Panc1 (cell line): ENCODE measurements around the gene ZNF91. TPM values are rescaled to one million over a fixed set of nuclear protein-coding genes. Genes with fewer than 3 reads are reported as not detected.

ENCODE experiments used
- ATAC-seq: fragments of 200-7000 bp; cut with Tn5 transposase; 2 replicates; pipeline ENCODE4 v1.9.1; 2020; ENCODE audit warnings: mild to moderate bottlenecking, moderate library complexity
- BruUV-seq: library from RNA; stranded (reverse); fragments of 400-500 nt; replicated peaks from 2 replicates; lab custom pipeline; 2021; lab: Mats Ljungman, UMichigan
- CTCF ChIA-PET: fragments of 300-600 bp; sonication (Branson Sonifier 250); formaldehyde crosslinking; loops from one replicate; lab custom pipeline; 2022; ENCODE audit warnings: antibody characterized with exemption; lab: Charles Lee
- POLR2A ChIA-PET: fragments of 300-600 bp; sonication (Branson Sonifier 250); formaldehyde crosslinking; loops from one replicate; lab custom pipeline; 2022; ENCODE audit warnings: antibody characterized with exemption; lab: Charles Lee
- DNase-seq: peaks from one replicate; pipeline ENCODE4 v3.0.0-alpha.2; 2010; ENCODE audit warnings: low read depth, low spot score
- H3K27ac ChIP-seq: 2 replicates; pipeline ENCODE4 v1.5.1; 2011; ENCODE audit warnings: mild to moderate bottlenecking, low read length, inconsistent platforms
- H3K27me3 ChIP-seq: fragments of 200-500 bp; sonication (Bioruptor generic); 2 replicates; pipeline ENCODE4 v1.6.0; 2014; ENCODE audit warnings: low read length, inconsistent platforms; ENCODE audit not compliant: control insufficient read depth, insufficient read depth
- H3K36me3 ChIP-seq: fragments of 200-500 bp; sonication (Bioruptor generic); 2 replicates; pipeline ENCODE4 v1.5.1; 2014; ENCODE audit warnings: inconsistent platforms, mild to moderate bottlenecking, low read length, moderate library complexity; ENCODE audit not compliant: control insufficient read depth, insufficient read depth
- H3K4me1 ChIP-seq: 2 replicates; pipeline ENCODE4 v1.5.1; 2011; ENCODE audit warnings: inconsistent platforms, mild to moderate bottlenecking, low read length, moderate library complexity; ENCODE audit not compliant: control insufficient read depth, insufficient read depth
- H3K4me3 ChIP-seq, 2 experiments: 2 replicates each; pipeline ENCODE4 v1.5.1; 2011 to 2012; ENCODE audit warnings: low read depth in 2 of 2, low read length in 2 of 2, mild to moderate bottlenecking in 2 of 2, inconsistent platforms in 1 of 2, moderate library complexity in 1 of 2
- H3K9me3 ChIP-seq: fragments of 200-500 bp; sonication (Bioruptor generic); 2 replicates; pipeline ENCODE4 v1.5.1; 2014; ENCODE audit warnings: low read depth, mild to moderate bottlenecking, inconsistent platforms, low read length, moderate library complexity; ENCODE audit not compliant: control insufficient read depth, insufficient read depth
- POLR2AphosphoS5 ChIP-seq: IDR thresholded peaks from 2 replicates; pipeline ENCODE4 v1.6.1; 2012; ENCODE audit warnings: mild to moderate bottlenecking, low read depth, low read length, moderate library complexity
- SIN3A ChIP-seq: IDR thresholded peaks from 2 replicates; pipeline ENCODE4 v1.6.1; 2012; ENCODE audit warnings: low read depth, mild to moderate bottlenecking, low read length, moderate library complexity, borderline replicate concordance; ENCODE audit not compliant: insufficient read depth
- TCF7L2 ChIP-seq: IDR thresholded peaks from 2 replicates; pipeline ENCODE4 v1.6.1; 2011; ENCODE audit warnings: mild to moderate bottlenecking, low read depth, low read length, inconsistent platforms
- in situ Hi-C: cut with HindIII; loops from 2 replicates; pipeline ENCODE4 v1.10.0; 2016; ENCODE audit warnings: low sequenced_read_pairs, low pct_unique_long_range_greater_than_20kb
- intact Hi-C: fragments of 100-400 bp; cut with micrococcal nuclease; formaldehyde crosslinking; loops from one replicate; pipeline ENCODE4 v1.10.0; 2022; ENCODE audit not compliant: unreplicated experiment
- total RNA-seq: library from RNA; stranded (reverse); gene quantifications from one replicate; pipeline ENCODE4 v1.2.1, GENCODE V29; 2021; ENCODE audit not compliant: unreplicated experiment
- TF ChIP-seq, protein P1 (sequence below): fragments of 450-650 bp; IDR thresholded peaks from 2 replicates; pipeline ENCODE4 v1.5.1; 2017; ENCODE audit warnings: mild to moderate bottlenecking
- TF ChIP-seq, protein P2 (sequence below), 2 experiments: IDR thresholded peaks; 2 replicates each; pipeline ENCODE4 v1.6.1; 2011 to 2012; ENCODE audit warnings: low read depth in 2 of 2, control low read depth in 1 of 2, low read length in 1 of 2, mild to moderate bottlenecking in 1 of 2, moderate library complexity in 1 of 2; ENCODE audit not compliant: insufficient read depth in 1 of 2

Gene ZNF91
- total RNA-seq, 1 experiment from 2014 or later = 20.6 TPM

- POLR2A ChIA-PET = no interaction called here
- DNase-seq (no peak), ATAC-seq (no peak)
- intact Hi-C loops = no loop called here
- TF ChIP-seq TCF7L2 = no peak
- no peaks in the 10 kb centered on the region for H3K36me3 ChIP-seq
- no peak overlapping the region for H3K27ac ChIP-seq
- no peaks in the 10 kb centered on the region for H3K9me3 ChIP-seq
- no peaks in the 10 kb centered on the region; the same call in 1 of the 2 replicates for H3K4me1 ChIP-seq
- H3K4me3 ChIP-seq = no peak overlapping the region
- no TSS peak for BruUV-seq
- CTCF ChIA-PET = no interaction called here
- H3K27me3 ChIP-seq = no peaks in the 10 kb centered on the region
- in situ Hi-C loops = no loop called here
Observed at GRCh38 chr19:23393121-23393520, 2.1 kb downstream of the ZNF91 start.

DNA sequence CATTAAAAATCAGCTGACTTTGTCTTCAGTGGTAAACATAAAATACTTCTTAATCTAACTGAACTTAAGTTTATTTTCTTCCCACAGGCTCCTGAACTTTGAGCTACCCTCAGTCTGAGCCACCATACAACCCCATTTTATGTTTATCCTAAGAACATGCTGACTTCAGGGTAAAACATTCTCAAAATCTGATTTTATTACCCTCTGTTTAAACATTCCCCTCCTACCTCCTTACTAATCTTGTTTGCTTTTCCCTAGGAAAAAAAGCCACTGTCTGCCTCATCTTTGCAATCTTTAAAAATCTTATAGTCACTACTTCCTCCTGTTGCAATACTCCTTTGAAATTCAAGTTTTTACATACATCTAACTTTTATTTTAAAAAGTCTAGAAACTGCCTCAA is 4.0 kb downstream of the ZNF91 start:
- Histone ChIP-seq H3K27me3 (no peaks in the 10 kb centered on the region), H3K36me3 (no peaks in the 10 kb centered on the region), H3K27ac (no peak overlapping the region), H3K4me3 (no peak overlapping the region), H3K9me3 (no peaks in the 10 kb centered on the region), H3K4me1 (no peaks in the 10 kb centered on the region; the same call in 1 of the 2 replicates)
- no peak for TF ChIP-seq POLR2AphosphoS5
- no peak for TF ChIP-seq SIN3A
- POLR2A ChIA-PET = no interaction called here
- BruUV-seq = no TSS peak
- no peak for ATAC-seq
- no peak for DNase-seq
- in situ Hi-C loops (no loop called here), intact Hi-C loops (no loop called here)
- CTCF ChIA-PET = no interaction called here

GRCh38 chr19:23385404-23385803 is 9.9 kb downstream of the ZNF91 start:
- ChIA-PET POLR2A (no interaction called here), CTCF (no interaction called here)
- Histone ChIP-seq H3K36me3 (no peaks in the 10 kb centered on the region), H3K4me3 (no peak overlapping the region), H3K27ac (no peak overlapping the region), H3K9me3 (peaks cover 30% of the 10 kb centered on the region; the same call in 1 of the 2 replicates), H3K27me3 (no peaks in the 10 kb centered on the region), H3K4me1 (no peaks in the 10 kb centered on the region)
- intact Hi-C loops = no loop called here
- ATAC-seq (no peak), DNase-seq (no peak)
- in situ Hi-C loops = no loop called here
- no TSS peak for BruUV-seq
- TF ChIP-seq, protein P1, sequence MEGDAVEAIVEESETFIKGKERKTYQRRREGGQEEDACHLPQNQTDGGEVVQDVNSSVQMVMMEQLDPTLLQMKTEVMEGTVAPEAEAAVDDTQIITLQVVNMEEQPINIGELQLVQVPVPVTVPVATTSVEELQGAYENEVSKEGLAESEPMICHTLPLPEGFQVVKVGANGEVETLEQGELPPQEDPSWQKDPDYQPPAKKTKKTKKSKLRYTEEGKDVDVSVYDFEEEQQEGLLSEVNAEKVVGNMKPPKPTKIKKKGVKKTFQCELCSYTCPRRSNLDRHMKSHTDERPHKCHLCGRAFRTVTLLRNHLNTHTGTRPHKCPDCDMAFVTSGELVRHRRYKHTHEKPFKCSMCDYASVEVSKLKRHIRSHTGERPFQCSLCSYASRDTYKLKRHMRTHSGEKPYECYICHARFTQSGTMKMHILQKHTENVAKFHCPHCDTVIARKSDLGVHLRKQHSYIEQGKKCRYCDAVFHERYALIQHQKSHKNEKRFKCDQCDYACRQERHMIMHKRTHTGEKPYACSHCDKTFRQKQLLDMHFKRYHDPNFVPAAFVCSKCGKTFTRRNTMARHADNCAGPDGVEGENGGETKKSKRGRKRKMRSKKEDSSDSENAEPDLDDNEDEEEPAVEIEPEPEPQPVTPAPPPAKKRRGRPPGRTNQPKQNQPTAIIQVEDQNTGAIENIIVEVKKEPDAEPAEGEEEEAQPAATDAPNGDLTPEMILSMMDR = no peak
- no peak for TF ChIP-seq SIN3A
- no peak for TF ChIP-seq POLR2AphosphoS5
- no peak for TF ChIP-seq TCF7L2
- TF ChIP-seq, protein P2, sequence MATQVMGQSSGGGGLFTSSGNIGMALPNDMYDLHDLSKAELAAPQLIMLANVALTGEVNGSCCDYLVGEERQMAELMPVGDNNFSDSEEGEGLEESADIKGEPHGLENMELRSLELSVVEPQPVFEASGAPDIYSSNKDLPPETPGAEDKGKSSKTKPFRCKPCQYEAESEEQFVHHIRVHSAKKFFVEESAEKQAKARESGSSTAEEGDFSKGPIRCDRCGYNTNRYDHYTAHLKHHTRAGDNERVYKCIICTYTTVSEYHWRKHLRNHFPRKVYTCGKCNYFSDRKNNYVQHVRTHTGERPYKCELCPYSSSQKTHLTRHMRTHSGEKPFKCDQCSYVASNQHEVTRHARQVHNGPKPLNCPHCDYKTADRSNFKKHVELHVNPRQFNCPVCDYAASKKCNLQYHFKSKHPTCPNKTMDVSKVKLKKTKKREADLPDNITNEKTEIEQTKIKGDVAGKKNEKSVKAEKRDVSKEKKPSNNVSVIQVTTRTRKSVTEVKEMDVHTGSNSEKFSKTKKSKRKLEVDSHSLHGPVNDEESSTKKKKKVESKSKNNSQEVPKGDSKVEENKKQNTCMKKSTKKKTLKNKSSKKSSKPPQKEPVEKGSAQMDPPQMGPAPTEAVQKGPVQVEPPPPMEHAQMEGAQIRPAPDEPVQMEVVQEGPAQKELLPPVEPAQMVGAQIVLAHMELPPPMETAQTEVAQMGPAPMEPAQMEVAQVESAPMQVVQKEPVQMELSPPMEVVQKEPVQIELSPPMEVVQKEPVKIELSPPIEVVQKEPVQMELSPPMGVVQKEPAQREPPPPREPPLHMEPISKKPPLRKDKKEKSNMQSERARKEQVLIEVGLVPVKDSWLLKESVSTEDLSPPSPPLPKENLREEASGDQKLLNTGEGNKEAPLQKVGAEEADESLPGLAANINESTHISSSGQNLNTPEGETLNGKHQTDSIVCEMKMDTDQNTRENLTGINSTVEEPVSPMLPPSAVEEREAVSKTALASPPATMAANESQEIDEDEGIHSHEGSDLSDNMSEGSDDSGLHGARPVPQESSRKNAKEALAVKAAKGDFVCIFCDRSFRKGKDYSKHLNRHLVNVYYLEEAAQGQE (IDR thresholded peaks at IDR 0.05; ENCODE audit: insufficient read depth in 1 of 2, low read depth in 2 of 2, low read length in 1 of 2) = no peak
